RCC 7860 (cell line): Measurements from ENCODE around the gene TNN.
"Not testable (repeated sequence)": the region's sequence is repeated elsewhere in the genome, so short reads cannot be mapped to it uniquely, and the experiment has no call there.

Experiments used
- DNase-seq: peaks from one replicate; pipeline ENCODE4 v3.0.0-alpha.2; 2015; ENCODE audit warnings: low spot score
- FAIRE-seq: peaks from 2 replicates; lab custom pipeline; 2012; peaks lifted over from hg19 to GRCh38; lab: Jason Lieb, UNC

TNN gene

DNA sequence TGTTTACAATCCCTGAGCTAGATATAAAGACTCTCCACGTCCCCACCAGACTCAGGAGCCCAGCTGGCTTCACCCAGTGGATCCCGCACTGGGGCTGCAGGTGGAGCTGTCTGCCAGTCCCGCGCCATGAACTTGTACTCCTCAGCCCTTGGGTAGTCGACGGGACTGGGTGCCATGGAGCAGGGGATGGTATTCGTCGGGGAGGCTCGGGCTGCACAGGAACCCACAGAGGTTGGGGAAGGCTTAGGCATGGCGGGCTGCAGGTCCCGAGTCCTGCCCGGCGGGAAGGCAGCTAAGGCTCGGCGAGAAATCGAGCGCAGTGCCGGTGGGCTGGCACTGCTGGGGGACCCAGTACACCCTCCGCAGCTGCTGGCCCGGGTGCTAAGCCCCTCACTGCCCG lies 34.5 kb downstream of the TNN start:
- not testable (repeated sequence) for FAIRE-seq

DNA sequence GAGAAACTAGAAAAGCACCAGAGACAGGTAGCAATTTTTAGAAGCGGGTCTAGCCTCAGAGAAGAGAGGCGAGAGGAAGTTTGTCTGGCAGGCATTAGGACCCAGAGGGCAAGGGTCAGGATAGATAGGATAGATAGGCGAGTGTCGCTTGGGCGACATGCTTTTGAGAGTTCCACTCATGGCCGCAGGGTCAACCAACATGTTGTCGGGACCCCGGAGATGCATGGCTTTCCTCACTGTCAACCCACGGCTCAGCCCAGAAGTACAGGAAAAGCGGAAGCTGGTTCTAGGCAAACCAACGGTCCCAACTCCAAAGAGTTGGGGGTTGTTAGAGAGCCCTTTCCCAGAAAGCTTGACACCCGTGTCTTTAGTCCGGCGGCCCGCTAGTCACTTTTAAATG lies 38.9 kb downstream of the TNN start:
- not testable (repeated sequence) for FAIRE-seq, DNase-seq

More for the DNA sequence above, 34.5 kb downstream of the TNN start:
- DNase-seq: not testable (repeated sequence)

- not testable (repeated sequence) for DNase-seq
These were observed 40.7 kb downstream of the TNN start for GRCh38 chr1:175108331-175108820.

GRCh38 chr1:175114996-175115395 lies 47.4 kb downstream of the TNN start:
- DNase-seq: no peak
- FAIRE-seq: no peak

More at GRCh38 chr1:175108331-175108820, 40.7 kb downstream of the TNN start:
- not testable (repeated sequence) for FAIRE-seq

- DNase-seq (no peak), FAIRE-seq (no peak)
These were observed 48.7 kb downstream of the TNN start for GRCh38 chr1:175116210-175116798.

DNA sequence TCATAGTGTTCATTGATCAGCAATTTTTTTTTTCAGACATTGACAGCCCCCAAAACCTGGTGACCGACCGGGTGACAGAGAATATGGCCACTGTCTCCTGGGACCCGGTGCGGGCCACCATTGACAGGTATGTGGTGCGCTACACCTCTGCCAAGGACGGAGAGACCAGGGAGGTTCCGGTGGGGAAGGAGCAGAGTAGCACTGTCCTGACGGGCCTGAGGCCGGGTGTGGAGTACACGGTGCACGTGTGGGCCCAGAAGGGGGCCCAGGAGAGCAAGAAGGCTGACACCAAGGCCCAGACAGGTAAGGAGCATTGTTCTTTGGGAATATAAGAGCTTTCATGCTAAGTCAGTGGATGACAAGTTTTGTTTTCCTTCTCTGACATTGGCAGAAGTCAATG lies 49.3 kb downstream of the TNN start:
- DNase-seq (no peak), FAIRE-seq (no peak)

- DNase-seq: no peak
- FAIRE-seq: no peak
These were observed 51.0 kb downstream of the TNN start for GRCh38 chr1:175118375-175119367.

- FAIRE-seq: no peak
- no peak for DNase-seq
These were observed 52.9 kb downstream of the TNN start for GRCh38 chr1:175120511-175120910.

DNA sequence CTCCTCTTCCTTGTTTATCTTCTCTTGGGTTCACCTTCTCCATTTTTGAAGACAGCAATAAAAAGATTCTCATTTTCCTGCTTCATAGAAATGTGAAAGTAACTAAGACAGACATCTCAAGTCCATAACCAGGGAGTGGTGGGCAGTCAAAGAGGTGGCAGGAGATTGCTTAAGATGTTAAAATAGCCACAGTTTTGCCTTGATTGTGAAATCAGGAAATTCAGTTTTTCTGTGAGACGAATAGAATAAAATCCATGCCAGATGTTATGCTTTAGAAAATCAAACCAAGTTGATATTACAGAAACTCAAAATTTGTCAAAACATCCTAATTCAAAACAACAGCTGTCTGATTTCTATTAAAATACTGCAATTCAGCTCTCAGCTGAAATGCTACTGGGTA lies 57.2 kb downstream of the TNN start:
- FAIRE-seq: no peak
- no peak for DNase-seq

DNA sequence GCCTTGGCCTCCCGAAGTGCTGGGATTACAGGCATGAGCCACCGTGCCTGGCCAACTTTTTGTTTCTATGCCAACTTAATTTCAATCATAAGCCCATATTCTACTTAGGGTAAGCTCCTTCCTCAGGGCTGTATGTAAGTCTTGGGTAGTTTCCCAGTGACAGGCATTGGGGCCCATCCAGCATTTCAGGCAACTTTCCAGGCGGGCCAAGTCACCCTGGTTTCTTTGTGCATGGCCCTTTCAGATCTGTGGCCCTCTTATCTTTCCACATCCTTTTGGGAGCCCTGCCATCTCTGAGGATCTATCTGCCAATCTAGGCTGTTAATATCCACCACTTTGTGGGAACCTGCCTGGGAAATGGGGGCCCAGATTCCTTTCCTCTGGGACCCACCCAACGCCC lies 58.7 kb downstream of the TNN start:
- DNase-seq (no peak), FAIRE-seq (no peak)

DNA sequence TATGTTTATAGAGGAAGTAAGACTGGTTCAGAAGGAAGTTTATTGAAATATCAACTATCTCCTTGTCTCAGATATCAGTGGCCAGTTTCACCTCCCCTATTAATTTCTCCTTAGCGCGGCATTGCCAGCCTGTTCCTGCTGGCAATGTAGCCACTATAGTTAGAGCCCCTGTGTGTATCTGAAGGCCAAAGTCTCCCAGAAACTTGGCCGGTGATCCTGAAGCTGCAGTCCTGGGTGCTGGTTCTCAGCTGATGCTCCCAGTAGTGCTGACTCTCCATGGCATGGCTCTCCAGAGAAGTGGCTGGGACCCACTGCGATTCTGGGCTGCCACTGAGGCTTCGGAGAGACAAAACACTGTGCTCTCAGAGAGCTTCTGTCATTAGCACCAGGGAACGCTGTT lies 59.9 kb downstream of the TNN start:
- DNase-seq (no peak), FAIRE-seq (no peak)

DNA sequence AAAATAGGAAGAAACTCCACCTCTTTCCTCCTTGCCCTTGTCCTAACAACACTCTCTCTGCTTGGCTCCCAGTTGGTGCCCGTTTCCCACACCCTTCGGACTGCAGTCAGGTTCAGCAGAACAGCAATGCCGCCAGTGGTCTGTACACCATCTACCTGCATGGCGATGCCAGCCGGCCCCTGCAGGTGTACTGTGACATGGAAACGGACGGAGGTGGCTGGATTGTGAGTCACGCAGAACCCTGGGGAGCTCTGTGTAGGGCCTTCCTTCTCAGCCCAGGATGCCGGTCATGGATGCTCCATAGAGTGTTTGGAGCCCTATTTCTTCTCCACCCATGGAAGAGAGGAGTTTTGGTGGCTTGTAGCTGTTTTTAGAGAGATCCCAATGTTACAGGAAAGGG lies 60.9 kb downstream of the TNN start:
- no peak for DNase-seq
- FAIRE-seq: no peak

DNA sequence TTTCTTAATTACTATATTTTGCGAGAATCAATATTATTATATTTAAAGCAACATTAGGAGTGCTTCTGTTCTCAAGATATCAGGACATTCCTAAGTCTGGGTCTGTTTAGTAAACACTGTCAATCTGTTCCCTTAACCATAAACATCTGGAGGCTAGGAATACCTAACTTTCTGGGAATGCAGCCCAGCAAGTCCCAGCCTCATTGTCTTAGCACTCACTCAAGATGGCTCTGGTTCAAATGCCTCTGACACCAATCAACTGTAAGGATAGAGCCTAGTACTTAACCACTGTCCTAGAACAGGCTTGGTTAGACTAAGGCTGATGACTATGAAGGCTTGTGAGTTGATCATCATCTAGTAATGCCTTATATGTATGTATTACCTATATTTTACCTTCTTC lies 61.5 kb downstream of the TNN start:
- DNase-seq: no peak
- FAIRE-seq: no peak

DNA sequence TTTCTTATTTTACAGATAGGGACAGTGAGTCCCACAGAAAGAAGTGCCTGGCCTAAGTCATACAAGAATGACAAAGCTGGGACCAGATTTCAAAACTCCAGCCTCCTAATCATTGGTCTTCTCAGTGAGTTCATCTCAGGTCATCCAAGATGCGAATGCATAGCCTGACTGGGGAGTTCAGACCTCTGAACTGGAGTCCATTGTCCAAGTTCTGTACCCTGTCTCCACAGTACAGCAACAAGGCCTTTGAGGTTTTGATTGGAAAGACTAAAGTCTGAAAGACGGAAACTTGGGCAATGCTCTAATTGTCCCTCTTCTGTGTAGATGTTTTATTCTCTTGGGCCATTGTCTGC lies 62.0 kb downstream of the TNN start:
- FAIRE-seq: no peak

GRCh38 chr1:175129997-175130648 lies 62.5 kb downstream of the TNN start:
- no peak for FAIRE-seq

More for the DNA sequence above, 62.0 kb downstream of the TNN start:
- no peak for DNase-seq

DNA sequence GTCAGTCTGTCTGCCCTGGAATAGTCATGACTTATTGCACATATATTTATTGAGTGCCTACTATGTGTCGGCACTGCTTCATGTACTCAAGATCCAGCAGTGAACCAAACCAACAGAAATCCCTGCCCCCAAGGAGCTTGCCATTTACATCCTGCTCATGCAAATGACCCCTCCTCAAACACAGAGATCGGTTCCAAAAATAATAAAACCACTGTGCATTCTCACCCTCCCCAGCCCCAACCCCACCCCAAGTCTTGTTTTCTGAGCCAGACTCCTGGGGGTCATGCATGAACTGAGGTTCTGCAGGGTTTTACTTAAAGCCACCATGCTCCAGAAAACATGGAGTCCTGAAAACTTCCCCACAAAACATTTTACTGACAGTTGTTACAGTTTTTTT lies 63.0 kb downstream of the TNN start:
- DNase-seq: no peak
- no peak for FAIRE-seq

More at GRCh38 chr1:175129997-175130648, 62.5 kb downstream of the TNN start:
- no peak for DNase-seq

- FAIRE-seq: no peak
- no peak for DNase-seq
These were observed 63.5 kb downstream of the TNN start for GRCh38 chr1:175131095-175131494.

GRCh38 chr1:175132436-175132835 lies 64.8 kb downstream of the TNN start:
- no peak for FAIRE-seq

GRCh38 chr1:175133673-175134435 lies 66.2 kb downstream of the TNN start:
- FAIRE-seq (no peak), DNase-seq (no peak)

More at GRCh38 chr1:175132436-175132835, 64.8 kb downstream of the TNN start:
- DNase-seq: no peak

- no peak for FAIRE-seq
- DNase-seq: no peak
These were observed 66.9 kb downstream of the TNN start for GRCh38 chr1:175134500-175134899.

DNA sequence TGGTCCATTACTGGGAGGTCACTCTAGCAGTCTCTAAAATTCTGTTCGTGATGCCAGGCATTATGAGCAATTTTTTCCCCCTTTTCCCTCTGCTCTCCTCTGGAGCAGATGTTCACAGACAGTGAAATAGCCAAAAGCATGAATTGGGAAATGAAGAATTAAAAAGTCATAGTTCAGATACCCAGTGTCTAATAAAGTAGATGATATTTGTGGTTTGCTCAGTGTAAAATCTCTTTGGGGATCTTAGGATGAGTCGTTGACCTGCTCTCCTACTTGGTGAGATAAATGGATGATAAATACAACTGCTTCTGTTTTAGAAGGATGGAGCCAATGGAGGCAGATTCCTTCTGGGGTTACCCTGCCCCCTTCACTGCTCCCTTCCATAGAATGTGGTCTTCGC lies 68.6 kb downstream of the TNN start:
- FAIRE-seq: no peak
- DNase-seq: no peak
